Ascending aorta (tissue), 2 donors: ENCODE data around the gene RBBP6. TPM values are rescaled to one million over a fixed set of nuclear protein-coding genes. Genes with fewer than 3 reads are reported as not detected.

Experiments used
- DNase-seq, 2 donors: peaks; one replicate each; pipeline ENCODE4 v3.0.0-alpha.2; 2019; ENCODE audit warnings: low spot score in 2 of 2
- H3K27ac ChIP-seq, 2 donors: fragments of 200-600 bp; sonication (generic); one replicate each; pipeline ENCODE4 v1.5.1; 2016 to 2017; ENCODE audit warnings: mild to moderate bottlenecking in 1 of 2
- H3K27me3 ChIP-seq: fragments of 200-600 bp; sonication (generic); one replicate; pipeline ENCODE4 v1.5.1; 2017
- H3K36me3 ChIP-seq, 2 donors: fragments of 200-600 bp; sonication (generic); one replicate each; pipeline ENCODE4 v1.5.1; 2016
- H3K4me1 ChIP-seq, 2 donors: fragments of 200-600 bp; sonication (generic); one replicate each; pipeline ENCODE4 v1.5.1; 2016 to 2017; ENCODE audit warnings: mild to moderate bottlenecking in 1 of 2
- H3K4me3 ChIP-seq, 2 donors: fragments of 200-600 bp; sonication (generic); one replicate each; pipeline ENCODE4 v1.5.1; 2016 to 2017; ENCODE audit warnings: mild to moderate bottlenecking in 1 of 2
- H3K9me3 ChIP-seq, 2 donors: fragments of 200-600 bp; sonication (generic); one replicate each; pipeline ENCODE4 v1.5.1; 2016
- CTCF ChIP-seq, 3 experiments: fragments of 200-600 bp in 2 of 3; fragments of 450-650 bp in 1 of 3; sonication (generic) in 2 of 3; IDR thresholded peaks; one replicate each; pipeline ENCODE4 v1.5.1; 2016 to 2019; ENCODE audit warnings: antibody characterized with exemption in 3 of 3, mild to moderate bottlenecking in 1 of 3, moderate library complexity in 1 of 3
- intact Hi-C: fragments of 100-400 bp; cut with DNase I; formaldehyde crosslinking; loops from one replicate; pipeline ENCODE4 v1.15.1; 2023
- total RNA-seq: library from RNA; depleted of rRNA; stranded (reverse); fragments of >200 nt; gene quantifications from one replicate; pipeline ENCODE4 v1.1.0, GENCODE V29; 2016

Gene RBBP6
- total RNA-seq, 1 donor from 2014 or later: 96.1 TPM

GRCh38 chr16:24524855-24525677 is 14.3 kb upstream of the RBBP6 start:
- Histone ChIP-seq H3K27me3 (no peaks in the 10 kb centered on the region), H3K36me3 (no peaks in the 10 kb centered on the region), H3K27ac (no peak overlapping the region), H3K4me1 (peaks cover 0 to 8% of the 10 kb centered on the region in 2 donors), H3K9me3 (no peaks in the 10 kb centered on the region), H3K4me3 (no peak overlapping the region)
- no peak for DNase-seq
- intact Hi-C loops: no loop called here
- TF ChIP-seq CTCF (IDR thresholded peaks at IDR 0.05): no peak

- H3K4me3 ChIP-seq: no peak overlapping the region
- peaks cover 0 to 8% of the 10 kb centered on the region in 2 donors for H3K4me1 ChIP-seq
- no peak for DNase-seq
- intact Hi-C loops: no loop called here
- no peaks in the 10 kb centered on the region for H3K36me3 ChIP-seq
- H3K9me3 ChIP-seq: no peaks in the 10 kb centered on the region
- H3K27ac ChIP-seq: peak overlapping the region in 1 of 2 donors; percentile 28
- no peak for TF ChIP-seq CTCF (IDR thresholded peaks at IDR 0.05)
- no peaks in the 10 kb centered on the region for H3K27me3 ChIP-seq
Measured at GRCh38 chr16:24525970-24526559, 13.3 kb upstream of the RBBP6 start.

GRCh38 chr16:24526701-24527495 is 12.5 kb upstream of the RBBP6 start:
- H3K27ac ChIP-seq: no peak overlapping the region
- no peaks in the 10 kb centered on the region for H3K27me3 ChIP-seq
- no peak for DNase-seq
- H3K4me3 ChIP-seq: no peak overlapping the region
- intact Hi-C loops: no loop called here
- no peaks in the 10 kb centered on the region for H3K9me3 ChIP-seq
- peaks cover 0 to 8% of the 10 kb centered on the region in 2 donors for H3K4me1 ChIP-seq
- TF ChIP-seq CTCF (IDR thresholded peaks at IDR 0.05): no peak
- H3K36me3 ChIP-seq: no peaks in the 10 kb centered on the region

GRCh38 chr16:24531166-24531565 is 8.2 kb upstream of the RBBP6 start:
- H3K27ac ChIP-seq: no peak overlapping the region
- H3K9me3 ChIP-seq: no peaks in the 10 kb centered on the region
- no peaks in the 10 kb centered on the region for H3K27me3 ChIP-seq
- DNase-seq: no peak
- no peaks in the 10 kb centered on the region for H3K36me3 ChIP-seq
- no peak overlapping the region for H3K4me3 ChIP-seq
- H3K4me1 ChIP-seq: peaks cover 0 to 3% of the 10 kb centered on the region in 2 donors
- no peak for TF ChIP-seq CTCF (IDR thresholded peaks at IDR 0.05)
- intact Hi-C loops: loop anchor here (10.0 kb wide), 1 partner anchor 484 kb away; the partner anchor contains the start of gene ARHGAP17

GRCh38 chr16:24534620-24535019 is 4.7 kb upstream of the RBBP6 start:
- Histone ChIP-seq H3K4me3 (no peak overlapping the region), H3K27me3 (no peaks in the 10 kb centered on the region), H3K4me1 (no peaks in the 10 kb centered on the region), H3K36me3 (peaks cover 0 to 1% of the 10 kb centered on the region in 2 donors), H3K9me3 (no peaks in the 10 kb centered on the region), H3K27ac (no peak overlapping the region)
- intact Hi-C loops: loop anchor here (10.0 kb wide), 1 partner anchor 480 kb away; the partner anchor contains the start of gene ARHGAP17
- no peak for TF ChIP-seq CTCF (IDR thresholded peaks at IDR 0.05)
- no peak for DNase-seq
